Measurements from ENCODE around the gene TCEANC2.
A peak's percentile ranks its signal among the peaks of the same experiment; 100 is the strongest.

TCEANC2 gene

GRCh38 chr1:54117815-54118563 is 64.6 kb downstream of the TCEANC2 start:
- no peak for DNase-seq

GRCh38 chr1:54118704-54119103 is 65.3 kb downstream of the TCEANC2 start:
- no peak for DNase-seq

DNA sequence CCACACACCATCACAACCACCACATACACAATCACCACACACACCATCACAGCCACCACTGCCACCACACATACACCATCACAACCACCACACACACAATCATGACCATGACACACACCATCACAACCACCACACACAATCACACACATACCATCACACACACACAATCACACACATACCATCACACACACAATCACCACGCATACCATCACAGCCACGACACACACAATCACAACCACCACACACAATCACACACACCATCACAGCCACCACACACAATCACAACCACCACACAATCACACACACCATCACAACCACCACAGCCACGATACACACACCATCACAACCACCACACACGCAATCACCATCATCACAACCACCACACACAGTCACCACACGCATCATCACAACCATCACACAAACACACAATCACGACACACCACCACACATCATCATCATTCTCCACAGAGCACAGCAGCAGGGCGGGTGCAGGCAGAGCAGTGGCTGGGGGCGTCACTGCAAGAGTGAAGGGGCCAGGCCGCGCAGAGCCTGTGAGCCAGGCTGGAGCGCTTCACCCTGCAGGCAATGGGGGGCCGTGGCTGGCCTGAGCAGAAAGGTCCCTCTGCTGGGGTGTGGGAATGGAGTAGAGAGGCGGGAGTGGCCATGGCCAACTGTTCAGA is 66.8 kb downstream of the TCEANC2 start:
- no peak for DNase-seq

DNA sequence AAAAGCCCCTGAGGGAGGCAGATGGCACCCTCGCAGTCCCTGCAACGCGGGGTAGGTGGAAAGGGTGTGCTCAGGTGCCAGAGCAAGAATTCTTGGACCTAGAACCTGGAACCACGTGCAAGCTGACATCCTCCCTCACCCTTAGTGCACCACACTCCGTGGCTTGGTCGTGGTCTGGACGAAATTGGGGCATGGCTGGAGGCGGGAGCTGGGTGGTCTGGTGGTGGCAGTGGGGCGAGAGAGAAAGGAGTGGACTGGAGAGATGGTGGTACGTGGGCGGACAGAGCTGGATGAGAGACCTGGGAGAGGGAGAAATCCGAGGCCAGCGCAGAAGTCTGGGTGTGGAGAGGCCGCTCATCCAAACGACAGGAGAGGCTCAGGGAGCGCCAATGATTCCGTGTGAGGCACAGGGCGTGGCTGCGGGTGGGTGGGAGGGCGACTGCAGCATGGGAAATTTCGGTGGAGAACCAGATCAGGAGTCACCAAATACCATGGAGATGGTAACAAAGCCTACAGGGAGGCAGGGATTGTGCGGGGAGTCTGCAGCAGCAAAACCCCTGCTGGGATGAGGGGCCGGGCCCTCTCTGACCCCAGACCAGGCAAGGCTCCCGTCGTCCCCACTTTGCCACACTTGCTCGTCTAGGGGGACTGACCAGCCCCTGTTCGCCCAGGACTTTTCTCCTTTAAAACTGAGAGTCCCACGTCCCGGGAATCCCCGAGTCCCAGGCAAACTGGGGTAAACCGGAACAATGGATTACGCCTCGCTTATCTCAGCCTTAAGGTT is 67.5 kb downstream of the TCEANC2 start:
- peak; percentile 10 for DNase-seq

GRCh38 chr1:54121482-54122134 is 68.2 kb downstream of the TCEANC2 start:
- peak; percentile 65 for DNase-seq

DNA sequence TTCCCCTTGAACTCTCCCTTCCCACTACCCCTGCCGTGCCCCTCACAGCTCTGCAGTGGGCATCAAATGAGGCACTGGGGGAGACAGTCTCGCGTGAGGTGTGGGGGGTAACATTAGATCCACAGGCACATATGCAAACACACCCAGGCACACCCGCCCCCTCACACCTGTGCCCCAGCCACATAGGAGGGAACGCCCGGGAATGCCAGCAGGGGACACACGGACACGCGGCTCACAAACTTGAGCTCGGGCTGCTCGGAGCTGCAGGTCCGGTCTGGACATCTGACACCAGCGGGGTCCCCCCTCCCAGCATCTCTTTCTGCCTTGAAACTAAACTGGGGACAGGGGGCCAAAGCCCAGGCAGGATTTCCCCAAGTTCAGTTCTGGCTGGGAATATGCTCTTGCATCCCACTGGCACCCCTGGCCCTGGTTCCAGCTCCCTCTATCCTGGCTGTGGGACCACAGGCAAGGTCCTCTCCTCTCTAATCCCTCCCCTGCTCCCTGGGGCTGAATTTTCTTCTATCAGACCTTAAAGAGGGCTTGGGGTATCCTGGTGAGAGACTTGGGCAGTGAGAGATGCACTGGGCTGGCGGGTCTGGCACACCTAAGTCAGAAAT is 68.8 kb downstream of the TCEANC2 start:
- DNase-seq, result no peak

GRCh38 chr1:54122992-54123391 is 69.6 kb downstream of the TCEANC2 start:
- DNase-seq, result no peak

DNA sequence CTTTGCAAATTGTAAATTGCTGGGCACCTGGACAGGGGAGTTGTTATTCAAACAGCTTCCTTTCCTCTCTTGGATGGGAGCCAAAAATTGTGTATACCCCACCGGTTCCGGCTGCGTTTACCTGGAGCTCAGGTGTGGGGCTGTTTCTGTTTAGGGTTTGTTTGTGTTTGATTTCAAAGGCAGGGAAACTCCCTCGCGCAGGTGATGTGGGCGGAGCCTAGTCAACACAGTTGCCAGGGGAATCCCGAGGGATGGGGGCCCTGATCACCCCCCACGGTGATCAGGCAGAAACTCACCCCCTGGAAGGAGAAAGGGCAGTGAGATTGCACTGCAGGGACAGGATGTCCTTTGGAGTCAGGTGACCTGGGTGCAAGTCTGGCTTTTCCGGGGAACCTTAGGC is 71.1 kb downstream of the TCEANC2 start:
- no peak for DNase-seq

DNA sequence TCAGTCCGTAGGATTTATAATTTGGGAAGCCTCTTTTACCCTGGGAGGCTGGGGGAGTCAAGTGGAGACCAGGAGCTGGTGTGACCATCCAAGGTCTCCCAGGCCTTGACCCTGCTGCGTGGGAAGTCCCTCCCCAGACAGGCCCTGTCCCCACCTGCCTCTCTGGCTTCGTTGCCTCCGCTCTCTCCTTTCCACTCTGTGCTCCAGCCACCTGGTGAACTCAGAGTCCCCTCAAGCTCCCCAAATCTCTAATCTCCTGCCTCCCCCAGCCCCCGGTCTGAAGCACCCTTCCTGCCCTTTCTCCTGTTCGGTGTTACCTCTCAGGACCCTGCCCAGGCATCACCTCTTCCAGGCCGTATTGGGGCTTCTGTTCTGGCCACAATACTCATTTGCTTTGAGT is 71.5 kb downstream of the TCEANC2 start:
- DNase-seq, result no peak

GRCh38 chr1:54125386-54126070 is 72.1 kb downstream of the TCEANC2 start:
- DNase-seq, result peak; percentile 25

- DNase-seq, result no peak
Measured at GRCh38 chr1:54126271-54126815, 72.9 kb downstream of the TCEANC2 start.

DNA sequence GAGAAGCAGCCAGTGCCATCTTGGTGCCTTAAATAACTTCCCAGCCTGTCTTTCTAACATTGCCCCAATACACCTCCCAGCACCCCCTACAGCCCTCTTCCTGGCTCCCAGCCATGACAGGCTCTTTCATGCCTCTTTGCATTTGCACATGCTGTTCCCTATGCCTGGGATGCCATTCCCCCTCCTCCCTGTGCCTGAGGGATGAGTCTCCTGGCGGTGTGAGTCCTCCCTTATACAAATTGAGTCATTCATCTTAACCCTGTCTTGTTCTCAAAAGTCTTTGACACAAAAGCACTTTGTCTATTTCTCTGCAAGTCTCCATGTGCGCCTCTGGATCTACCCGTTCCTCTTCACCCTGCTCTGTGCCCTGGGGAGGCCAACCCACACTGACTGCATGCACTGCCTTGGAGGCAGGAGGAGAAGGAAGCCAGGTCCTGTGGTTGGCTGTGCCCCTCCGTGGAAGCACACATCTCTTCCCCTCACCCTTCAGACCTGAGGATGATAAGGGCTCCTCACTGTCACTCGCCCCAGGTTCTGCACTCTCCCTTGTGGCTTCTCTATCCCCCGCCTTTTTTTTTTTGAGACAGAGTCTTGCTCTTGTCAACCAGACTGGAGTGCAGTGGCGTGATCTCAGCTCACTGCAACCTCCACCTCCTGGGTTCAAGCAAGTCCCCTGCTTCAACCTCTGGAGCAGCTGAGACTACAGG is 74.3 kb downstream of the TCEANC2 start:
- no peak for DNase-seq

GRCh38 chr1:54129858-54130257 is 76.5 kb downstream of the TCEANC2 start:
- DNase-seq, result no peak

- no peak for DNase-seq
Measured at GRCh38 chr1:54131419-54131818, 78.0 kb downstream of the TCEANC2 start.

- DNase-seq, result no peak
Measured at GRCh38 chr1:54132495-54132894, 79.1 kb downstream of the TCEANC2 start.

DNA sequence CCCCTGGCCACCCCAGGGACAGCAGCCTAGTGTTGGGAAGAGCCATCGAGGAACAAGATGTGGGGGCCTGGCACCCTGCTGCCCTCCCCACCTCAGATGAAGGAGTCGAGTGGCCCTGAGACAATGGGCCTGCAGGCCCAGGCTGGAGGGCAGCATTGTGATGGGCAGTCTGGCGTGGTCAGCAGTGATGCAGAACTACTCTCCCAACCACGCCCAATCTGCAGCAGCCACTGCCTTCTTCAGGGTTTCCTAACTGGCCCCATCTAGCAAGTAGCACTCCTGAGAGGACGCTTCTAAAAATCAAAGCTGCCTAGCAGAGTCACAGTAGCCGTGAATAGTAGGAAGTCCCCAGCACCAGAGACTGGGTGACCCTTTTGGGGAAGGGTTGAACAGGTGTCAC is 80.9 kb downstream of the TCEANC2 start:
- DNase-seq, result no peak

DNA sequence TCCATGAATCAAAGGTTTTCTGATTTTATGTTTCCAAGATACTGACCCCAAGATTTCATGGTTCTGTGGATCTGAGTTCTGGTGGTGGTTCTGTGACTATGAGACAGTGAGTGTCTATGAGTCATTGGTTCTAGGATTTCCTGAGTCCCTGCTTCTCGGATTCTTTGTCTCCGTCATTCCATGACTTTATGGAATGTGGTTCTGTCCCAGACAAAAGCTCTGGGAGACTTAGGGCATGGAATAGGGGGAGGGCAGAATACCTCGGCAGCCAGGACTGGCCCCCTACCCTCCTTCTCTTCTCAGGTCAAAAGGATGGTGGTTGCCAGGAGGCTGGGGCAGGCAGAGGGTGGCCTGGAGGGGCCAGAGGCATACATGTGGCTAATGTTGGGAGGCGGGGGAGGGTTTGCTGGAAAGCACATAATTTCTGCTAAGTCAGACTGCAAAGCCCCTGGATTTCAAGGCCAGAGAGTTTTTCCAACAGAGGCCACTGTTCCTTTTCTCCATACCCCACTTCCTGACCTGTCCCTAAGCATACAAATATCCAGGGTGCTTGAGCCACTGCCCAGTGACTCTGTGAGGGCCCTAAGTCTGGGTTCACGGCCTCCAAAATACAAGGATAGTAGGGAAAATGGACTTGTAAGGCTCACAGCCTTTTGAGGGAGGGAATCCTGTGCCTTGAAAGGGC is 82.2 kb downstream of the TCEANC2 start:
- no peak for DNase-seq

- no peak for DNase-seq
Measured at GRCh38 chr1:54136269-54136896, 83.0 kb downstream of the TCEANC2 start.

- no peak for DNase-seq
Measured at GRCh38 chr1:54136963-54137533, 83.6 kb downstream of the TCEANC2 start.

Data from suppressor macrophage treated with lipopolysaccharide for 4 hours (primary cell).